HG03280 (cell line): ENCODE data around the gene DYNLRB2.

Experiments
- ATAC-seq: cut with Tn5 transposase; IDR thresholded peaks from one replicate; pipeline ENCODE4 v1.9.1; 2021; ENCODE audit warnings: mild to moderate bottlenecking, moderate library complexity; ENCODE audit not compliant: unreplicated experiment

Gene DYNLRB2

DNA sequence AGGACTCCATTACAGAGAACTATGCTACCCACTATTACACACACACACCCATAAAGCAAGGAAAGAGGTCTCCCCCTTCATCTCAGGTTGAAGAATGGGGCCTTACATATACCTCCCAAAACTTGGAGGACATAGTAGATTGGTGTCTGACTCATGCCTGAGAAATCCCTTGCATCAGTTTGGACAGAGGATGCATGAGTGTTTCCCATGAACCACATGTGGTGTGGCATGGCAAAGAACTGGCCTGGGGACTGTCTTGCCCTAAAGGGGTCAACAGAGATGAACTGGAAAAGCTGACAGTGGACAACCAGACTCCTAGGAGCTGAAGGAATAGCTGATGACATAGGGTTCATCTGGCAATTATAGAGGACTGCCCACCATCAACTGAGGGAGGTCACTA is 54.0 kb downstream of the DYNLRB2 start:
- ATAC-seq: no peak

- no peak for ATAC-seq
Measured at GRCh38 chr16:80596507-80597207, 55.9 kb downstream of the DYNLRB2 start.

GRCh38 chr16:80599466-80599865 is 58.7 kb downstream of the DYNLRB2 start:
- ATAC-seq: no peak
